ENCODE results near the gene RPL11.
"Not testable (repeated sequence)": the region's sequence is repeated elsewhere in the genome, so short reads cannot be mapped to it uniquely, and the experiment has no call there.

- not testable (repeated sequence) for TF ChIP-seq POLR2A (IDR thresholded peaks at IDR 0.05; ENCODE audit: extremely low read depth, insufficient read length); MYC (IDR thresholded peaks at IDR 0.05; ENCODE audit: low read depth, low read length)
- TF ChIP-seq, protein P1, sequence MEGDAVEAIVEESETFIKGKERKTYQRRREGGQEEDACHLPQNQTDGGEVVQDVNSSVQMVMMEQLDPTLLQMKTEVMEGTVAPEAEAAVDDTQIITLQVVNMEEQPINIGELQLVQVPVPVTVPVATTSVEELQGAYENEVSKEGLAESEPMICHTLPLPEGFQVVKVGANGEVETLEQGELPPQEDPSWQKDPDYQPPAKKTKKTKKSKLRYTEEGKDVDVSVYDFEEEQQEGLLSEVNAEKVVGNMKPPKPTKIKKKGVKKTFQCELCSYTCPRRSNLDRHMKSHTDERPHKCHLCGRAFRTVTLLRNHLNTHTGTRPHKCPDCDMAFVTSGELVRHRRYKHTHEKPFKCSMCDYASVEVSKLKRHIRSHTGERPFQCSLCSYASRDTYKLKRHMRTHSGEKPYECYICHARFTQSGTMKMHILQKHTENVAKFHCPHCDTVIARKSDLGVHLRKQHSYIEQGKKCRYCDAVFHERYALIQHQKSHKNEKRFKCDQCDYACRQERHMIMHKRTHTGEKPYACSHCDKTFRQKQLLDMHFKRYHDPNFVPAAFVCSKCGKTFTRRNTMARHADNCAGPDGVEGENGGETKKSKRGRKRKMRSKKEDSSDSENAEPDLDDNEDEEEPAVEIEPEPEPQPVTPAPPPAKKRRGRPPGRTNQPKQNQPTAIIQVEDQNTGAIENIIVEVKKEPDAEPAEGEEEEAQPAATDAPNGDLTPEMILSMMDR (IDR thresholded peaks at IDR 0.05; ENCODE audit: low read depth, low read length) = not testable (repeated sequence)
Observed at GRCh38 chr1:23688281-23688680, 3.3 kb upstream of the RPL11 start.

All from NB4 (cell line).